Measurements from ENCODE around the gene CABP2.
"Not testable (repeated sequence)": the region's sequence is repeated elsewhere in the genome, so short reads cannot be mapped to it uniquely, and the experiment has no call there.

The CABP2 gene

GRCh38 chr11:67538823-67539505, 15.7 kb upstream of the CABP2 start:
- no peak for DNase-seq

- no peak for DNase-seq
Observed at GRCh38 chr11:67538306-67538705, 15.1 kb upstream of the CABP2 start.

- no peak for DNase-seq
Observed at GRCh38 chr11:67535561-67535960, 12.3 kb upstream of the CABP2 start.

- no peak for DNase-seq
Observed at GRCh38 chr11:67534070-67534679, 10.9 kb upstream of the CABP2 start.

- no peak for DNase-seq
Observed at GRCh38 chr11:67532889-67533288, 9.6 kb upstream of the CABP2 start.

GRCh38 chr11:67530282-67530592, 7.0 kb upstream of the CABP2 start:
- no peak for DNase-seq

GRCh38 chr11:67528376-67528775, 5.1 kb upstream of the CABP2 start:
- no peak for DNase-seq

GRCh38 chr11:67525275-67525976, 2.2 kb upstream of the CABP2 start:
- DNase-seq = no peak

- no peak for DNase-seq
Observed at GRCh38 chr11:67524480-67524808, 1.2 kb upstream of the CABP2 start.

GRCh38 chr11:67523556-67524479, 572 bp upstream of the CABP2 start:
- DNase-seq = no peak

GRCh38 chr11:67522338-67522737, 908 bp downstream of the CABP2 start:
- no peak for DNase-seq

- no peak for DNase-seq
Observed at GRCh38 chr11:67521924-67522323, 1.3 kb downstream of the CABP2 start.

- DNase-seq = no peak
Observed at GRCh38 chr11:67520856-67521824, 2.1 kb downstream of the CABP2 start.

GRCh38 chr11:67519726-67520125, 3.5 kb downstream of the CABP2 start:
- no peak for DNase-seq

GRCh38 chr11:67517784-67518552, 5.3 kb downstream of the CABP2 start:
- DNase-seq = no peak

- DNase-seq = no peak
Observed at GRCh38 chr11:67516806-67517205, 6.4 kb downstream of the CABP2 start.

- DNase-seq = no peak
Observed at GRCh38 chr11:67514116-67514515, 9.1 kb downstream of the CABP2 start.

GRCh38 chr11:67511558-67511957, 11.7 kb downstream of the CABP2 start:
- not testable (repeated sequence) for DNase-seq

- no peak for DNase-seq
Observed at GRCh38 chr11:67510023-67510345, 13.3 kb downstream of the CABP2 start.

GRCh38 chr11:67508486-67509121, 14.6 kb downstream of the CABP2 start:
- DNase-seq = peak; percentile 97

GRCh38 chr11:67507864-67508485, 15.3 kb downstream of the CABP2 start, which contains the start of gene CDK2AP2:
Gene CDK2AP2, minus strand, starts transcription at chr11:67508162. Its CDS starts 80 bp downstream, at chr11:67508082.
- peak; percentile 98 for DNase-seq
